Ecto neural progenitor cell (in vitro differentiated cells): ENCODE data around the gene RAI1.

Experiments used
- DNase-seq: peaks from one replicate; pipeline ENCODE4 v3.0.0-alpha.2; 2018; ENCODE audit warnings: low spot score

Gene RAI1

DNA sequence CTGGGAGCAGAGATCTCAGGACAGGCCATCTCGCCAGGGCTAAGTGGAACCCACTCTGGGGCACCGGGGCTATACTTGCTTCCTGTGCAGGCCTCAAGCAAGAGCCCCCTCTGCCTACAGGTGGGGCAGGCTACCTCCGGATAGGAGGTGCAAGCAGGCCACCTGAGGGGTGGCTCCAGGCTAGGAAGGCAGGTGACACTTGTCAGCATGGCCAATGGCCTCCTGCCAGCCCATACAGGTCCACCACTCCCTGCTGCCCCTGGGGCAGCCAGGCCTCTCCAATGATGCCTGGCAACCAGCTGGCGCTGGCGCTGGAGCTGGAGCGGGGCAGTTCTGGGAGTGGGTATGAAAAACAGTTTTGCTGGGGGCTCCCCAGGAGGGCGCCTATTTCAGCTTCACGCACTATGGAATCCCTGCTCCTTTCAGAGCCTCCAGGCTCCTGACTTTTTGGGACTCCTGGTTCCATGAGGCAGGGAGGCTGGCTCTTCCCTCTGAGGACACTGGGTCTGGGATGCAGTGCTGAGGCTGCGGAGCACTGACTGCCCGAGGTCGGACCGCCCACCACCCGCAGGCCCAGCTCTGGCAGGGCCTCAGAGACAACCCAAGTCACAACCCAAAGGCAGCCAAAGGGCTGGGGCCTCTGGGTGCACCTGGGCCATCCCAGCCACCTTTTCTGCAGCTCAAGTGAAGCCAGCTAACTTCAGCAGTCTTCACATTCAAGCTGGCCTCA, 164.0 kb downstream of the RAI1 start:
- no peak for DNase-seq

DNA sequence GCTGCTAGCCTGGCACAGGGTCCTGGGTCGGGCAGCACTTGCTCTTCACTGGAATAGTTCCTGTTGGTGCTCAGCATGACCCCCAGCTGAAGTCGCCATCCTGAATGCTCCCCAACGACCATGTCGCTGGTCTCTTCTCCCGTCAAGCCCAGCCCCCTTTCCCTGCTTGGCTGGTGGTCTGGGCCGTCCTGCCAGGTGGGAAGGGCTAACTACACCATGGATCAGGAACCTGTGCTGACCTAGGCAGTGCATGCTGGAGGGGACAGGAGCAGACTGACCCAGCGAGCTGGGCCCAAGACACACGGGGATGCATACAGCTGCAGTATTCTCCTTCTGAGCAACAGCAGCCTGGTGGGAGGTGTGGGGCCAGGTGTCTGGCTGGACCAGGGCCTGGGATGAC, 164.7 kb downstream of the RAI1 start:
- DNase-seq: no peak

DNA sequence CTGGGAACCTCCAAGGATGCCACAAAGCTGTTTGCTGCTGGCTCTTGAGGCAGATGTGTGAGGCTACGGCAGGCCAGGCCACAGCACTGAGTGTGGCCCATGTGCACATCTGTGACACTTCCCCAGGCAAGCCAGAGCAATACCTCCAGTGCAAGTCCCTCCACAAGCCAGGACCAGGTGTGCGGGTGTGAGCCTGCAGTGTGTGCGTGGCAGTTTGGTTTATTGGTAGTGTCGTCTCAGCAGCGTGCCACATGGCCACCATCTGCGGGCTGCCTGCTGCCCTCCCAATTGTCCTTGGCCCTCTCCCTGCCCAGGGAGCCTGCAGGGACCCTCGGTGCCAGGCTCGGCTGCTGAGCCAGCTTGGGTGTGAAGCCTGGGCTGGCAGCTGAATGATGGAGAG, 165.4 kb downstream of the RAI1 start:
- peak; percentile 47 for DNase-seq

DNA sequence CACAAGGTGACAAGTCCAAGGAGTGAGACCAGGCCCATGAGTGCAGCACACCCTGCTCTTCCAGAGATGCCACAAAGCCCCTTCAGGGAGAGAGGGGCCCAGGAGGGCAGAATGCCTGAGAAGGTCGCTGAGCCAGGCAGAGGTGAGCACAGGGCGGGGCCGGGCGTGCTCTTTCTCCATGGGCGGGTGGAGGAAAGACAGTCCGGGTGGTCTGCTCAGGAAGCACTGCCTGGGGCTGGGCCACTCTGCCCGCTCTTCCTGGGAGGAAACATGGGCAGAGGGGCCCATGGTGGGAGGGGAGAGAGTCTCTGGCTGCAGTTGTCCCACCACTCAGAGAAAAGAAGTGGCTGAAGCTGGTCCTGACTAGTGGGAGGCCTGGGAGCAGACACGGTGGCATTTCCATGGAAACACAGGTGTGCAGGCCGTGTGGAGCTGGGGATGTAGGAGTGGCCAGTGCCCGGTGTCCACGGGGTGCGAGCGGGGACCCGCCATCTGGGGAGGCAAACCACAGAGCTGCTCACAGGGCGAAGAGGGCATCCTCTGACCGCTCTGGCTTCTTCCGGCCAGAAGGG, 165.9 kb downstream of the RAI1 start:
- DNase-seq: peak; percentile 50

DNA sequence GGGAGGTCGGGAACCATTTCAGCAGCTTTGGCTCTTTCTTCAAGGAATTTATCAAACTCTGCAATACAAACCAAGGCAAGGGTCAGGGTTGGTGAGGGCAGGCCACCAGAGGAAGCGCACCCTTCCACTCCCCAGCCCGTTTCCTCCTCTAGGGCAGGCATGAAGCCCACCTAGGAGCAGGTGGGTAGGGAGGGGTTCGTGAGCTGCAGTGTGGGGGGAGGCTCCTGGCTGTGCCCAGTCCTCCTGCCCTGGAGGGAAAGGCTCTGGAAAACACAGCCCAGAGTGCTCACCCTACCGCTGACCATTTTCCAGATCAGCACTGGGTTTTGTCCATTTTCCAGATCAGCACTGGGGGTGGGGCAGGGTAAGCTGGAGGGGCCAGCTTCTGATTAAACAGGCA, 166.5 kb downstream of the RAI1 start:
- DNase-seq: peak; percentile 46

DNA sequence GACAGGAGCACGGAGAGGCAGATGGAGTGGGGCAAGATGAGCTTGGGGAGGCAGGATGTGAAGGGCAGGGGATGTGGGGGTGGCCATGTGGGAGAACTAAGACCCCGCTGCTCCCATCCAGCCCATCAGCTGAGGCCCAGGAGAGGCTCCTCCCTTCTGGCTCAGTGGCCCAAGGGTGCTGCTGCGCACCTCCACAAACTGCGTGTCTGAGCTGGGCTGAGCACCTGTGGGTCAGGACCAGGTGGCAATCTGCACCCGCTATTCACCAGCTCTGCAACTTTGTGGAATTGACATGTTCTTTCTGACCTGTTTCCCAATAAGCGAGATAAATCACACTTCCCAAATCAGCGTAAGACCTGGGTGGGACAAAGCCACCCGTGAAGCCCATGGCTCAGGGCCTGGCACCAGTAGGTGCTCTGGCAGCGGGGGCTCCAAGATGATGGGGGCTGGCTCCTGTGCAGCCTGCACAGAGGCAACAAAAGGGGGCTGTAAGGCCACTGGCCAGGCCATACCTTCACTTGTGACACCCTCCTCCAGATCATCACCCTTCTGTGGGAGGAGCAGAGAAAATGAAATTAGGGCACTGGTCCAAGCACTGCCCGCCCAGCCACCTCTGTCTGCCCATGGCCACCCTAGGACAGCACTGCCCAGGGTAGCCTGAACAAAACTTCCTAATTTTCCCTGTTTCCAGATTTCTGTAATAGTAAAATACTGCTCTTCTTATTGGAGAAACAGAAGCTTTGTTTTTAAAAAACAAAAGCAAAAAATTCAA, 167.2 kb downstream of the RAI1 start:
- DNase-seq: no peak

DNA sequence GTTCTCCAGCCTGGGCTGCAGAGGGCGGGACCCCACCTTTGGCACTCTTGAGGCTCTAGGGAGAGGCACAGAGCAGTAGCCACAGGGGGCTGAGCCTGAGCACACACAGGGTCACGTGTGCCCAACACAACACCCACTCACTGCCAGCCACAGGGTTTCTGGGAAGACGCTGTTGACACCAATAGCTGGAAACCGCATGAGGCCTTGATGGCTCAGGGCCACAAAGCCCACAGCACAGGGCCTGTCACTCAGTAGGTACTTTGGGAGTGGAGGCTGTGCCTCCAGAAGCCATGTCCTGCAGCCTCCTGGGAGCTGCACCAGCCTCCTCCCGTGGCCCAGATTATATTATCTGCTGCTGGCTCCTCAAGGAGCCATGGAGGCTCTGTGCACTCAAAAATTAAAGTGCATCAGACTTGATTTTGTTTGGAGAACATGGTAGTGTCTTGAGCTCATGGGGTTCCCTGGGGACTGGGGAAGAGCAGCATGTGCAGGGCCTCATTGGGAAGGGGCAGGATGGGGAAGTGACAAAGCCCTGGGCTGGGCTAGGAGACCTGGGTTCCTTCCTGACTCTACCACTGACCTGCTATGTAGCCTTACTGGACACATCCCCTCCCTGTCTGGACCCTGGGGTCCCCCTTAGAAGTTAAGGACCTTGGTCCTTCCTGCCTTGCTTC, 168.0 kb downstream of the RAI1 start:
- DNase-seq: no peak

DNA sequence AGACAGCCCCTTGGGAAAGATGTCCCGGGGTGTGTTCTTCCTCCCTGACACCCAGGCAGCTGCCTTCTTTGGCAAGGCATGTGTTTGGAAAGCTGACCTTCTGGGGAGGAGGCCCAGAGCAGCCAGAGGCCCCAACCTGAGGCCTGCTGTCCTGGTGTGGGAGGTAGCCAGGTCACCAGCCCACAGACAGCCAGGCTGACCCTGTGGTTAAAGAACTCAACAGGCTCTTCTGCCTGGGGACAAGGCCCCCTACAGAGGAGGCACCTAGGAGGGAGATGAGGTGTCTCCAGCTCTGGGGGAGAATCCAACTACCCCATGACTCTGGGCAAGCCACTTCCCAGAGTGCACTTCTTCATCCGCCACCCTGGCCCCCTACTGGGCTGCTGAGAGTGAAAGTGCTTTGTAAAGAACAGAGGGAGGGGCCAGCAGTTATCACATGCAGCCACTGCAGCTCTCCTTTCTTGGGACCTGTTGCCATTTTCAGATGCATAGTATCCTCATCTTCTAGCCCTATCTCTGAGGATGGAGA, 168.7 kb downstream of the RAI1 start:
- peak; percentile 61 for DNase-seq

DNA sequence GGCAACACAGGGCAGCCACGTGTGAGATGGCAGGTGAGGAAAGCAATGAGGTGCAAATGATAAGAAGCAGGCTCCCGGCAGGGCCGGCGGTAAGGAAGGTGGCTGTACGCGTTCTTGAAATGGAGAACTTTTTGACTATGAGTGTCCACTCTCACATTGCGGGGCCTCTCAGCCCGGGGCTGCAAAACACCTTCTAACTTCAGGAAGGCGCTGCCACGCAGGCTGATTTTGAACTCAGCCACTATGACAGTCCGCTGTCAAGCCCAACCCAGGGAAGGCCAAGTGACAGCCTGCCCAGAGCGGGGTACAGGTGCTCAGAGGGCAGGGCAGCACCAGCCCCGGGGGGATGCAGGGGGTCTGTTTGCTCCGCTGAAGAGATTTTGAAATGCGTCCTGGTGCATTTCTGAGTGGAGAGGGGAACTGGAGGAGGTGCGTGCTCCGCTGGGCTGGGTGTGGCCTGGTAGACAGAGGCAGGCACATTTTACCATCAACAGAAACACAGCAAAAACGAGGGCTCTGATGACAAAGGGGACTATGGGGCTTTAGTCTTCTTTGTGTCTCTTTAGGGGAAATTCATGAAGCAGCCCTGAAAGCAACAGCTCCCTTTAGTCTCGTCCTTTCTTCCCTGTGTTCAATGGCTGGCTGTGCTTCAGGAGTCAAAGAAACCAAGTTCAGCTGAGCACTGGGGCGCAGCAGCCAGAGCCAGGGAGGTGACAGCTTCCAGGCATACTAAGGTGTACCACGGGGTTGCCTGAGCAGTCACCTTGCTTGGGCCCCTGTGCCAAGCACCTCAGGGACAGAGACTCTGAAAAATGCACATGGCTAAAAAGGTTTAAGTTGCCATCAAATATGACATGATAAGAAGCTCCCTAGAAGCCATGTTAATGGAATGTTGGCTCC, 170.1 kb downstream of the RAI1 start:
- peak; percentile 49 for DNase-seq

DNA sequence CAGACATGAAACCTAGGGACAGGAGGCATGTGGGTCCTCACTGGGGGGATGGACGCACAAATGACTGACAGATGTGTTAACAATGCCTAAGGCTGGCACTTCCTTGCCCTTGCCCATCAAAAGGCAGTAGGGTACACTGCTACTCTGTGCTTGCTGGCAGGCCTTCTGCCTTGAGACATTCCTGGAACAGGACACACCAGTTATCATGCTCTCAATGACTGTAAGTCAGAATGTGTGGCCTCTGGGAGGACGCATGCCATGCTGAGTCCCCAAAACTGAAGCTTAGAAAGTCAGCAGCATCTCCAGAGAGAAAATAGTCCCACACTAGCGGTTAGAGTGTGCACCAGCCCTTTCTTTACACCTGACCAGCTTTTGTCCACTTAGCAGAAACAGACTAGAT, 171.7 kb downstream of the RAI1 start:
- DNase-seq: no peak

DNA sequence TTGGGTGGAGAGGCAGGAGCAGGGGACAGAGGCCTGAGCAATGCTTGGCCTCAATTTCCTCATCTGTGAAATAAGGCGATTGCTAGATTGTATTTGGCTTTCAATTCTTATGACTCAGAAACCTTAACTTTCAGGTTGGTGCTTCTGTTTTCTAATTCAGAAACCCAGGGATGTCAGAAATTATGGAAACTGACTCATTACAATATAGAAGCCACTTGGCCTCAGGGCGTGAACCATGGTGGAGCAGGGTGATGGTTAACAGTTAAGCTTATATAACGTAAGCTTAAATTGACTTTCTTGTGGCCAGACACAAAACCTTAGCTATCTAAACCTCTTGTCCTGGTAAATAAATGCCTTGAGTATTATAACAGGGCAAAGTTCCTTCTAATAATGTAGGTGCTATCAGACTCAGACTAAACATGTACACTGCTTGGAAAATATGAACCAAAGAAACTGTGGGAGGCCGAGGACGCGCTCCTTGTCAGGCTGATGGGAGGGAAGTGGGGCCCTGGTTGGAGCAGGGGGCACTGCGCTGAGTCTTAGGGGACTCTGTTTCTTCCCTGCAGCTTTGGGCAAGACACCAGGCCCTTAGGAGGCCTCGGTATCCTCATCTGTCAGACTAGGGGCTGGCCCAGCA, 172.7 kb downstream of the RAI1 start:
- DNase-seq: no peak

DNA sequence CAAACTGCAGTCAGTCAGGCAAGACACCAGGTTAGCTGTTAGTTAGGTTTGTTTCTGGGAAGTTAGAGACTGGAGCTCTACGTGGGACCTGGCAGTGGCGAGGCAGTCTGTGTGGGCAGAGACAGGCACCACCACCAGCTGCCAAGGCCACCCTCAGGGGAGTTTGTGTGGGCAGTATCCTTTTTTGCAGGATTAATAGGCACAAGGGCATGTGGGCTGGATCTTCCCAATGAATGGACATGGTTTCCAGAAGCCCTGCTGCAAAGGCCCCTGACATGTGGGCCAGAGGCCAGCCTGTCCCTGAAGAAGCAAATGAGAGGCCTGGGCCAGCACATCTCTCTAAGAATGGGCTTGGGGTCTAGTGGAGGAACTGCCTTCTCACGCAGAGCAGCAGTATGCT, 174.7 kb downstream of the RAI1 start:
- no peak for DNase-seq

DNA sequence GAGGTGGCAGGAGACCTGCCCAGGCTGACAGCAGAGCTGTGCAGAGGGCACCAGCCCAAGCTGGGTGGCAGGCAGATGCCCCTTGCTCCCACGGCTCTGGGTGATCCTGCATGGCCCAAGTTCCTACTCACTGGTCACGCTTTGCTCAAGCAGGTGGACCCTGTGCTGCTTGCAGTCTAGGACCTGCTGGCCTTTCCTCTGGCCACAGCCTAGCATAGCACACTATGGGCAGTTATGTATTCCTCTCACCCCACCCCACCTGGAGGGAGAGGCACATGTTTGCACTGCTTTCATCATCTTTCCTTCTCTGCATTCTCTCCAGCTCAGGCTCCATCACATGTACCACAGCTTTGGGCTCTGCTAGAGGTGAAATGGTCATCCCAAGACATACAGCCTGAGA, 175.1 kb downstream of the RAI1 start:
- no peak for DNase-seq

DNA sequence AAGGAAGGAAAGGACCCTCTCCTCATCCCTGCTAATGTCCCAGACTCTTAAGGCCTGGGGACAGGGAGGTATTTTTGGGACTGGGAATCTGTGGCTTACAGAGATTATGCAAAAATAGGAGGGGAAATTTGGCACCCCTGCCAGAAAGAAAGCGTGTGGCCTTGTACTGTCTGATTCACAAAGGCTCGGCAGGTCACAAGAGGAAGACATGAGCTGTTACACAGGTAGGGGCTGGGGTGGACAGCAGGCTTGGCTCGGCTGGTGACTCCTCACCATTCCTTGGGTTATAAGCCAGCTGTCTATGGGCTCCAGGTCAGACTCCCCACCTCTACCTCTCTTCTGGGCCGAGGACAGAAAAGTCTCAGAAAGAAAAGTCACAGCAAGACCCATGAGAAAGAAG, 176.2 kb downstream of the RAI1 start:
- no peak for DNase-seq

DNA sequence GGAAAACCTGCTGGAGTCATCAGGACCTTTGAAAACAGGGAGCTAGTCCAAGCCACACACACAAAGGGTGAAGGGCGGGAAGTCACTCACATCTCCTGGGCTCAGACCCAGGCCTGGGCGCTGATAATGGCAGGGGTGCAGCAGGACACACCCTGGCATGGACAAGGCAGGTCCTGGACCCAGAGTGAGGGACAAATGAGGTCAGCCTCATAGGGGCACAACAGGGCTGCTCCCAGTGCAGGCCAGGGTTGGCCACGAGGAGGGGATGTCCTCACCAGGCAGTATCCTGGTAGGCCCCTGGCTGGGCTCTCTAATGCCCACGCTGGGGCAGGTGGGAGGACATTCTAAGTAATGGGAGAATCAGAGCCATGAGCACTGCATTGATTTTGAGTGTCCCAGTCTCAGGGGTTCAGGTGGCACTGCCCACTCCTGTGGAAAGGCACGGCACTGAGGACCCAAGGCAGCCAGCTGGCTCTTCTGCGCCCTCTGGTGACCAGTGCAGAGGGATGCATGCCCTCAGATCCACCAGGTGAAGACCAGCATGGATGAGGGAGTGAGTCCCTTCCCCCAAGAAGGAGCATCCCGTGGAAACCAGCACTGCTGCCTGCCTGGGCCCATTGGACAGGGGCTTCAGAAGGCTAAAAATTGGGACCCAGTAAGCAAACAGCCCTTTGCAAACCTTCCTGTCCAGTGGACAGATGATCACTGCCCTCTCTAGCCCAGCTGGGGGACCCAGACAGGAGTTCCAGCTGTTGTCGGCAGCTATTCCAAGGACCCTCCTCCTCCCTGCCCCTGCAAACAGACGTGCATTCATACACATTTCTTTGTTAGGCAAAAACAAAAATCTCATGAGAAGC, 178.9 kb downstream of the RAI1 start:
- peak; percentile 86 for DNase-seq

DNA sequence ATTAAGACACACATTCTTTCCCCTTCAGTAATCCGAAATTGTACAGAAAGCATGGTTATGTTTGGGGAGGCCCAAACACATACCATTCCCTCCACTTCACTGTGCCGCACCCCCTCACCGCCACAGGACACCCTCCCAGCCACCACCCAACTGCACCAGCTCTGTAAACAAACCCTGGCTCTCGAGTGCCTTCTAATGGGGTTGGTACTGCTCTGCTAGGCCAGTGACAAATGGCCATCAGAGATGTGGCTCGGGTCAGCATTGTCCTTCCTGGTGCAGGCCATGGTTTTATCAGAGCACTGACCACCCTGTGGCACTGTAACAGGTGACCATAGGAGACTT, 179.5 kb downstream of the RAI1 start:
- no peak for DNase-seq
